ENCODE data around the gene SAMD5. TPM values are rescaled to one million over a fixed set of nuclear protein-coding genes. Genes with fewer than 3 reads are reported as not detected.

Gene SAMD5
- total and polyA plus RNA-seq, 2 of the 8 experiments (the other 6 are each of a cell fraction or from before 2014, with no cell fraction given), result 0.02 to 0.04 TPM

DNA sequence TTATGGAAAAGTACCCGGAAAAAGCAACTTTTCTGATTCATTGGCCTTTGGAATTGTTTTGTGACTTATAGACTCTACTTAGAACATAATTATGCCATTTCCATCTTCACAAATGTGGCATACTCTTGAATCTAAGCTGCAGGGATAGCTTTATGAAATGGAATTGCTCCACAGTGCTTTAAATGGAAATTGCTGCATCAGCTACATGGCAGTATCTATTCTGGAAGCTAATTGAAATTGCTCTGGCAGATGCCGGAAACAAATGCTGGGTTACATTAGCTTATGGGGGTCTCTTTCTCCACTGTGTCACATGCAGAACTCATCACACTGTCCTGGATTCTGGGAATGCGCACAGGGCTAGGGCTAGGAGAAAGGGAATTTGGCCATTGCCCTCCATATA lies 108.9 kb downstream of the SAMD5 start:
- no peak overlapping the region for H2BK5ac ChIP-seq (ENCODE audit: low read depth, low read length)
- no peak overlapping the region for H3K23ac ChIP-seq (ENCODE audit: insufficient read length)
- H3K9me3 ChIP-seq (ENCODE audit: insufficient read depth in 2 of 2, low read depth in 1 of 2, low read length in 1 of 2), result no peaks in the 10 kb centered on the region
- no peaks in the 10 kb centered on the region for H3K36me3 ChIP-seq (ENCODE audit: control insufficient read depth in 2 of 4, insufficient read depth in 4 of 4, low read length in 3 of 4)
- no peak overlapping the region for H2BK20ac ChIP-seq (ENCODE audit: low read length)
- H3K9ac ChIP-seq (replicated peaks in 1 of 4; ENCODE audit: extremely low read depth in 1 of 4, low read depth in 3 of 4, low read length in 3 of 4), result no peak overlapping the region
- H4K20me1 ChIP-seq (replicated peaks in 1 of 2; ENCODE audit: control insufficient read depth in 1 of 2, insufficient read depth in 2 of 2, low read length in 2 of 2), result no peaks in the 10 kb centered on the region
- no peak overlapping the region for H4K91ac ChIP-seq (replicated peaks; ENCODE audit: insufficient read length, low read length)
- H4K5ac ChIP-seq (ENCODE audit: insufficient read length, low read depth, low read length), result no peak overlapping the region
- no peak overlapping the region for H2AK5ac ChIP-seq (ENCODE audit: low read depth, low read length)
- no peak overlapping the region for H3K4ac ChIP-seq (replicated peaks; ENCODE audit: insufficient read length, low read depth, low read length)
- ChIA-PET CTCF (ENCODE audit: partially characterized antibody) (no interaction called here), POLR2A (ENCODE audit: partially characterized antibody) (no interaction called here)
- no peaks in the 10 kb centered on the region for H3K27me3 ChIP-seq (replicated peaks in 1 of 4; ENCODE audit: control insufficient read depth in 3 of 4, extremely low read depth in 1 of 4, insufficient read depth in 3 of 4, low read length in 3 of 4)
- WGBS, 2 experiments (ENCODE audit: extremely low coverage in 1 of 2, insufficient coverage in 1 of 2, insufficient read length in 1 of 2, insufficient replicate concordance in 2 of 2, low coverage in 1 of 2, low lambda C conversion rate in 2 of 2, missing lambda C conversion rate in 1 of 2), result 92% methylated on average over 3 of the region's 3 CpGs; no CpG with 5 or more reads in 1 of the 2 experiments
- H2BK120ac ChIP-seq (replicated peaks; ENCODE audit: low read depth, low read length), result no peak overlapping the region
- FAIRE-seq (no peak), DNase-seq (ENCODE audit: low read depth in 1 of 2, low spot score in 2 of 2) (no peak)
- H3K79me2 ChIP-seq (ENCODE audit: control insufficient read depth in 1 of 2, insufficient read depth in 2 of 2, low read length in 2 of 2), result no peaks in the 10 kb centered on the region
- H2BK12ac ChIP-seq (ENCODE audit: low read depth, low read length), result no peak overlapping the region
- no peak overlapping the region for H3K4me2 ChIP-seq (ENCODE audit: insufficient read depth in 1 of 2, low read depth in 2 of 2, low read length in 2 of 2)
- no peak overlapping the region for H3K18ac ChIP-seq (ENCODE audit: extremely low read depth, low read length)
- no peak overlapping the region for H3K56ac ChIP-seq (replicated peaks; ENCODE audit: insufficient read length, low read depth, low read length)
- H3K23me2 ChIP-seq (ENCODE audit: low read depth, low read length), result no peaks in the 10 kb centered on the region
- no peaks in the 10 kb centered on the region for H3K79me1 ChIP-seq (ENCODE audit: low read depth, low read length)
- H3K27ac ChIP-seq (ENCODE audit: low read depth, low read length), result no peak overlapping the region
- H2BK15ac ChIP-seq (ENCODE audit: low read length), result no peak overlapping the region
- no peak overlapping the region for H3K4me3 ChIP-seq (ENCODE audit: extremely low read depth in 1 of 4, insufficient read depth in 2 of 4, low read depth in 3 of 4, low read length in 4 of 4)
- H3K4me1 ChIP-seq (replicated peaks in 1 of 4; ENCODE audit: control insufficient read depth in 3 of 4, insufficient read depth in 4 of 4, low read length in 3 of 4), result no peaks in the 10 kb centered on the region
- no peak overlapping the region for H4K8ac ChIP-seq (ENCODE audit: extremely low read depth, insufficient read depth, low read length)
- no peak overlapping the region for H3K14ac ChIP-seq (ENCODE audit: insufficient read length)
- H2AFZ ChIP-seq (ENCODE audit: low read length), result no peak overlapping the region
- TF ChIP-seq BACH1 (IDR thresholded peaks at IDR 0.05; ENCODE audit: low read length), result no peak
- TF ChIP-seq TEAD4 (IDR thresholded peaks at IDR 0.05; ENCODE audit: low read depth, low read length), result no peak
- TF ChIP-seq MAFK (IDR thresholded peaks at IDR 0.05; ENCODE audit: low read depth, low read length), result no peak
- TF ChIP-seq, protein P1, sequence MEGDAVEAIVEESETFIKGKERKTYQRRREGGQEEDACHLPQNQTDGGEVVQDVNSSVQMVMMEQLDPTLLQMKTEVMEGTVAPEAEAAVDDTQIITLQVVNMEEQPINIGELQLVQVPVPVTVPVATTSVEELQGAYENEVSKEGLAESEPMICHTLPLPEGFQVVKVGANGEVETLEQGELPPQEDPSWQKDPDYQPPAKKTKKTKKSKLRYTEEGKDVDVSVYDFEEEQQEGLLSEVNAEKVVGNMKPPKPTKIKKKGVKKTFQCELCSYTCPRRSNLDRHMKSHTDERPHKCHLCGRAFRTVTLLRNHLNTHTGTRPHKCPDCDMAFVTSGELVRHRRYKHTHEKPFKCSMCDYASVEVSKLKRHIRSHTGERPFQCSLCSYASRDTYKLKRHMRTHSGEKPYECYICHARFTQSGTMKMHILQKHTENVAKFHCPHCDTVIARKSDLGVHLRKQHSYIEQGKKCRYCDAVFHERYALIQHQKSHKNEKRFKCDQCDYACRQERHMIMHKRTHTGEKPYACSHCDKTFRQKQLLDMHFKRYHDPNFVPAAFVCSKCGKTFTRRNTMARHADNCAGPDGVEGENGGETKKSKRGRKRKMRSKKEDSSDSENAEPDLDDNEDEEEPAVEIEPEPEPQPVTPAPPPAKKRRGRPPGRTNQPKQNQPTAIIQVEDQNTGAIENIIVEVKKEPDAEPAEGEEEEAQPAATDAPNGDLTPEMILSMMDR (IDR thresholded peaks at IDR 0.05; ENCODE audit: control extremely low read depth in 1 of 3, insufficient read depth in 1 of 3, low read depth in 1 of 3, low read length in 3 of 3), result no peak
- TF ChIP-seq SUZ12 (IDR thresholded peaks at IDR 0.05; ENCODE audit: low read length), result no peak
- TF ChIP-seq POLR2A (IDR thresholded peaks at IDR 0.05; ENCODE audit: control extremely low read depth in 1 of 2, low read depth in 2 of 2, low read length in 2 of 2), result no peak
- TF ChIP-seq JUND (IDR thresholded peaks at IDR 0.05; ENCODE audit: low read length), result no peak
- no peak for TF ChIP-seq POLR2AphosphoS5 (IDR thresholded peaks at IDR 0.05; ENCODE audit: low read depth, low read length)
- TF ChIP-seq RNF2 (IDR thresholded peaks at IDR 0.05; ENCODE audit: borderline replicate concordance, low read depth, low read length, missing control alignments, poor library complexity, severe bottlenecking), result no peak
- no peak for TF ChIP-seq HDAC6 (IDR thresholded peaks at IDR 0.05; ENCODE audit: low read depth, low read length)
- TF ChIP-seq, protein P2, sequence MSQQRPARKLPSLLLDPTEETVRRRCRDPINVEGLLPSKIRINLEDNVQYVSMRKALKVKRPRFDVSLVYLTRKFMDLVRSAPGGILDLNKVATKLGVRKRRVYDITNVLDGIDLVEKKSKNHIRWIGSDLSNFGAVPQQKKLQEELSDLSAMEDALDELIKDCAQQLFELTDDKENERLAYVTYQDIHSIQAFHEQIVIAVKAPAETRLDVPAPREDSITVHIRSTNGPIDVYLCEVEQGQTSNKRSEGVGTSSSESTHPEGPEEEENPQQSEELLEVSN (IDR thresholded peaks at IDR 0.05), result no peak
- no peak for TF ChIP-seq ZNF274 (IDR thresholded peaks at IDR 0.05; ENCODE audit: borderline replicate concordance, extremely low read depth, low read length)

Data from H1 (cell line).